B cell (primary cell): ENCODE data around the gene SLC38A10. TPM values are rescaled to one million over a fixed set of nuclear protein-coding genes. Genes with fewer than 3 reads are reported as not detected.

Experiments
- ATAC-seq: fragments of 200-7000 bp; cut with Tn5 transposase; one replicate; pipeline ENCODE4 v1.10.0; 2021; ENCODE audit warnings: low read depth, mild to moderate bottlenecking, moderate number of reproducible peaks, moderate library complexity
- CTCF ChIA-PET: fragments of 350-600 bp; sonication (Branson Sonifier 250); formaldehyde crosslinking; loops from one replicate; lab custom pipeline; 2021; ENCODE audit warnings: antibody characterized with exemption, inconsistent platforms; lab: Charles Lee
- POLR2A ChIA-PET: fragments of 350-600 bp; sonication (Branson Sonifier 250); formaldehyde crosslinking; loops from one replicate; lab custom pipeline; 2021; ENCODE audit warnings: antibody characterized with exemption; lab: Charles Lee
- DNase-seq: peaks from one replicate; pipeline ENCODE4 v3.0.0; 2013
- H2AFZ ChIP-seq: 2 replicates; pipeline ENCODE4 v1.6.1; 2012; ENCODE audit warnings: mild to moderate bottlenecking, low read depth, low read length; ENCODE audit not compliant: insufficient read depth, poor library complexity, severe bottlenecking
- H3K27ac ChIP-seq, 2 donors: 1 replicate in 1 of 2; 2 replicates in 1 of 2; pipeline ENCODE4 v1.5.1; 2012 to 2013; ENCODE audit warnings: low read length in 2 of 2, mild to moderate bottlenecking in 2 of 2, moderate library complexity in 1 of 2
- H3K27me3 ChIP-seq, 4 experiments: fragments of 200-600 bp in 1 of 4; sonication (generic) in 1 of 4; replicated peaks in 1 of 4; 1 replicate in 2 of 4; 2 replicates in 2 of 4; pipeline versions ENCODE4 v1.6.1 to v1.7.0; 2013 to 2016; ENCODE audit warnings: low read length in 3 of 4, mild to moderate bottlenecking in 2 of 4, mixed read lengths in 1 of 4, moderate library complexity in 1 of 4; ENCODE audit not compliant: insufficient read depth in 4 of 4, control insufficient read depth in 3 of 4; ENCODE audit errors: control extremely low read depth in 1 of 4
- H3K36me3 ChIP-seq, 2 experiments: replicated peaks in 1 of 2; 1 replicate in 1 of 2; 2 replicates in 1 of 2; pipeline versions ENCODE4 v1.6.1 to v1.7.1; 2013; ENCODE audit warnings: low read length in 1 of 2; ENCODE audit not compliant: insufficient read depth in 2 of 2, control insufficient read depth in 1 of 2; ENCODE audit errors: control extremely low read depth in 1 of 2, extremely low read depth in 1 of 2
- H3K4me1 ChIP-seq, 2 donors: fragments of 200-600 bp in 1 of 2; sonication (generic) in 1 of 2; 1 replicate in 1 of 2; 2 replicates in 1 of 2; pipeline versions ENCODE4 v1.5.1 to v1.6.1; 2013 to 2017; ENCODE audit warnings: low read length in 2 of 2; ENCODE audit not compliant: control insufficient read depth in 2 of 2, insufficient read depth in 2 of 2
- H3K4me2 ChIP-seq: replicated peaks from 2 replicates; pipeline ENCODE3; 2012; ENCODE audit warnings: mild to moderate bottlenecking, low read depth, low read length; ENCODE audit not compliant: poor library complexity, severe bottlenecking
- H3K4me3 ChIP-seq, 5 experiments: fragments of 200-600 bp in 1 of 5; sonication (generic) in 1 of 5; 1 replicate in 3 of 5; 2 replicates in 2 of 5; pipeline versions ENCODE4 v1.5.1 to v1.7.0; 2011 to 2016; ENCODE audit warnings: low read length in 4 of 5, mild to moderate bottlenecking in 4 of 5, low read depth in 2 of 5, control low read depth in 1 of 5, moderate library complexity in 1 of 5; ENCODE audit not compliant: insufficient read depth in 1 of 5; ENCODE audit errors: control extremely low read depth in 1 of 5, extremely low read depth in 1 of 5
- H3K79me2 ChIP-seq: fragments of 200-600 bp; sonication (generic); one replicate; pipeline ENCODE4 v1.6.0; 2016; ENCODE audit warnings: low read length; ENCODE audit not compliant: control insufficient read depth, insufficient read depth
- H3K9ac ChIP-seq: fragments of 200-600 bp; sonication (generic); 2 replicates; pipeline ENCODE4 v1.6.1; 2017; ENCODE audit warnings: mild to moderate bottlenecking, low read length, moderate library complexity
- H3K9me3 ChIP-seq, 3 donors: one replicate each; pipeline versions ENCODE4 v1.6.1 to v1.7.1; 2013; ENCODE audit warnings: low read length in 2 of 3; ENCODE audit not compliant: control insufficient read depth in 2 of 3, insufficient read depth in 1 of 3; ENCODE audit errors: control extremely low read depth in 1 of 3
- H4K20me1 ChIP-seq: 2 replicates; pipeline ENCODE4 v1.6.0; 2012; ENCODE audit warnings: mild to moderate bottlenecking, low read length; ENCODE audit not compliant: insufficient read depth, control insufficient read depth, poor library complexity, severe bottlenecking
- H3K27ac Mint-ChIP-seq: one replicate; pipeline ENCODE4 v1.8.0; 2021; ENCODE audit warnings: mixed read lengths
- H3K27me3 Mint-ChIP-seq: one replicate; pipeline ENCODE4 v1.8.0; 2021; ENCODE audit warnings: mixed read lengths
- H3K4me1 Mint-ChIP-seq: one replicate; pipeline ENCODE4 v1.8.0; 2021; ENCODE audit warnings: mixed read lengths
- H3K4me3 Mint-ChIP-seq: one replicate; pipeline ENCODE4 v1.8.0; 2021; ENCODE audit warnings: mixed read lengths
- H3K9me3 Mint-ChIP-seq: one replicate; pipeline ENCODE4 v1.8.0; 2022; ENCODE audit warnings: mixed read lengths; ENCODE audit not compliant: insufficient read depth
- EZH2 ChIP-seq: IDR thresholded peaks from 2 replicates; pipeline ENCODE4 v1.6.1; 2012; ENCODE audit warnings: borderline replicate concordance, low read depth, mild to moderate bottlenecking, moderate library complexity, low read length; ENCODE audit not compliant: insufficient read depth, poor library complexity, severe bottlenecking
- WGBS: methylation state at CpG from one replicate; pipeline ENCODE4 v1.1.5; 2013; ENCODE audit warnings: missing lambda C conversion rate; ENCODE audit not compliant: insufficient coverage; 5-methylcytosine and 5-hydroxymethylcytosine counted together
- intact Hi-C: fragments of 100-400 bp; cut with micrococcal nuclease; formaldehyde crosslinking; loops from one replicate; pipeline ENCODE4 v1.10.0; 2022
- polyA plus RNA-seq: library from polyadenylated mRNA; depleted of rRNA; stranded (reverse); fragments of >200 nt; gene quantifications from 2 replicates; pipeline ENCODE4 v1.2.3, GENCODE V29; 2012
- total RNA-seq, 2 donors: library from RNA; stranded (reverse); fragments of 120-200 nt in 1 of 2; gene quantifications; 1 replicate in 1 of 2; 2 replicates in 1 of 2; pipeline versions ENCODE4 v1.2.3 to v1.2.4, GENCODE V29; 2013 to 2022
- TF ChIP-seq, protein P1 (sequence below): fragments of 200-600 bp; IDR thresholded peaks from one replicate; pipeline ENCODE4 v1.8.0; 2022; ENCODE audit warnings: antibody characterized with exemption, mild to moderate bottlenecking

The SLC38A10 gene
- total and polyA plus RNA-seq, 2 donors (not counting 1 experiment from before 2014, with no cell fraction given), result 76.1 to 104 TPM

DNA sequence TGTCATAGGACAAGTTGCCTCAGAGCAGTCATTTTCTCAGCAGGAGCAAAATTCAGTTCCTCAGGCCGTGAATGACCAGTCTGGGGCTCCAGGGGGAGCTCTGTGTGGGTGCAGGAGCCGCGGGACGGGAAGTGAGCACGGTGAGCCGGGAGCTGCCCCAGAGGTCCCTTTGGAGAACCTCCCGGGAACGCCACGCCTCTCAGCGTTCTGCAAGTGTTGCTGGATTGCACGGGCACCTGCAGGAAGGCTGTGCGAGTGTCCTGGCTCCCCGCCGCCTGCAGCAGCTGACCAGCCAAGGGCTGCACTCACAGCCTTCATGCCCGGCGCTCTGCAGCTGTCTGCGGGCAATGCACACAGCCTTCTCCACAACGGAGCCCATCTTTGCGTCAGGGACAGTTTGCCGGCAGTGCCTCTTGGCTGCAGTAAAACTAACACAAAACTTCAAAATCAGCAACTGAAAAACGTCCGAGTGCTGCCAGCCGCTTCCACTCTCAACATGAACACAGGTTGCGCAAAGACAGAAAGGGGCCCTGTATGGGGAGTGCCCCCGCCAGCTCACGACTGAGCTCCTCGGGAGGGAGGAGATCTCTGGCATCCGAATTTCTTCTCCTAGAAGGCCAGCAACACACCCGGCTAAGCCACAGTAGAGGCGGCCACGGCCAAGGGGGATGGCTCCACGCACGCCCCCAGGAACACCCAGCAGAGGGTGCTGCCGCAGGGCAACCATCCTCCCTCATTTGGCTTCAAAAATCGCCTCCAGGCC, 40.0 kb downstream of the SLC38A10 start:
- H3K27me3 Mint-ChIP-seq, result no peaks in the 10 kb centered on the region
- DNase-seq (no peak), ATAC-seq (no peak)
- Histone ChIP-seq H3K27ac (no peak overlapping the region), H2AFZ (no peak overlapping the region), H4K20me1 (peaks cover 89% of the 10 kb centered on the region), H3K4me1 (peaks cover 0 to 14% of the 10 kb centered on the region in 2 donors), H3K9ac (no peak overlapping the region), H3K9me3 (no peaks in the 10 kb centered on the region), H3K36me3 (peaks cover 0 to 60% of the 10 kb centered on the region in 2 experiments), H3K27me3 (no peaks in the 10 kb centered on the region), H3K4me3 (no peak overlapping the region), H3K79me2 (peaks cover 20% of the 10 kb centered on the region), H3K4me2 (no peak overlapping the region)
- H3K4me1 Mint-ChIP-seq, result peaks cover 11% of the 10 kb centered on the region
- CTCF ChIA-PET, result interaction anchor here (2.6 to 4.2 kb wide), 2 partner anchors 229 to 345 kb away, joined by 33 to 44 read pairs; no protein-coding TSS in a partner anchor
- no peak overlapping the region for H3K27ac Mint-ChIP-seq
- POLR2A ChIA-PET, result no interaction called here
- whole genome bisulfite sequencing, result 87% methylated on average over 35 of the region's 35 CpGs
- no peak overlapping the region for H3K4me3 Mint-ChIP-seq
- H3K9me3 Mint-ChIP-seq, result no peaks in the 10 kb centered on the region
- intact Hi-C loops, result loop anchor here (5.0 to 10.0 kb wide), 2 partner anchors 260 to 297 kb away; partner anchors contain the start of genes ACTG1 and FAAP100
- TF ChIP-seq EZH2, result no peak
- TF ChIP-seq, protein P1, sequence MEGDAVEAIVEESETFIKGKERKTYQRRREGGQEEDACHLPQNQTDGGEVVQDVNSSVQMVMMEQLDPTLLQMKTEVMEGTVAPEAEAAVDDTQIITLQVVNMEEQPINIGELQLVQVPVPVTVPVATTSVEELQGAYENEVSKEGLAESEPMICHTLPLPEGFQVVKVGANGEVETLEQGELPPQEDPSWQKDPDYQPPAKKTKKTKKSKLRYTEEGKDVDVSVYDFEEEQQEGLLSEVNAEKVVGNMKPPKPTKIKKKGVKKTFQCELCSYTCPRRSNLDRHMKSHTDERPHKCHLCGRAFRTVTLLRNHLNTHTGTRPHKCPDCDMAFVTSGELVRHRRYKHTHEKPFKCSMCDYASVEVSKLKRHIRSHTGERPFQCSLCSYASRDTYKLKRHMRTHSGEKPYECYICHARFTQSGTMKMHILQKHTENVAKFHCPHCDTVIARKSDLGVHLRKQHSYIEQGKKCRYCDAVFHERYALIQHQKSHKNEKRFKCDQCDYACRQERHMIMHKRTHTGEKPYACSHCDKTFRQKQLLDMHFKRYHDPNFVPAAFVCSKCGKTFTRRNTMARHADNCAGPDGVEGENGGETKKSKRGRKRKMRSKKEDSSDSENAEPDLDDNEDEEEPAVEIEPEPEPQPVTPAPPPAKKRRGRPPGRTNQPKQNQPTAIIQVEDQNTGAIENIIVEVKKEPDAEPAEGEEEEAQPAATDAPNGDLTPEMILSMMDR, result no peak
